T-helper 2 cell treated with Interferon-gamma antibody and Interleukin-4, amounts not matched to agents 5 μg/mL and 100 μg/mL, for 36 hours (primary cell): ENCODE results near the gene PTPRN2.

ENCODE experiments used
- DNase-seq: peaks from one replicate; pipeline ENCODE4 v3.0.0; 2021; ENCODE audit warnings: low spot score
- H3K27ac Mint-ChIP-seq: one replicate; pipeline ENCODE4 v1.8.0; 2021; ENCODE audit warnings: mild to moderate bottlenecking, mixed read lengths
- H3K27me3 Mint-ChIP-seq: one replicate; pipeline ENCODE4 v1.8.0; 2021; ENCODE audit warnings: low read depth, mixed read lengths
- H3K36me3 Mint-ChIP-seq: one replicate; pipeline ENCODE4 v1.8.0; 2021; ENCODE audit warnings: low read depth, mixed read lengths
- H3K4me1 Mint-ChIP-seq: one replicate; pipeline ENCODE4 v1.8.0; 2021; ENCODE audit warnings: low read depth, mixed read lengths
- H3K4me3 Mint-ChIP-seq: one replicate; pipeline ENCODE4 v1.8.0; 2022; ENCODE audit warnings: mild to moderate bottlenecking, moderate library complexity, mixed read lengths
- H3K9me3 Mint-ChIP-seq: one replicate; pipeline ENCODE4 v1.8.0; 2021; ENCODE audit warnings: mixed read lengths

The PTPRN2 gene

GRCh38 chr7:157994319-157994718 lies 593.3 kb downstream of the PTPRN2 start:
- Mint-ChIP-seq H3K27ac (no peak overlapping the region), H3K4me3 (no peak overlapping the region), H3K36me3 (no peaks in the 10 kb centered on the region), H3K4me1 (no peaks in the 10 kb centered on the region), H3K27me3 (no peaks in the 10 kb centered on the region), H3K9me3 (no peaks in the 10 kb centered on the region)
- no peak for DNase-seq

DNA sequence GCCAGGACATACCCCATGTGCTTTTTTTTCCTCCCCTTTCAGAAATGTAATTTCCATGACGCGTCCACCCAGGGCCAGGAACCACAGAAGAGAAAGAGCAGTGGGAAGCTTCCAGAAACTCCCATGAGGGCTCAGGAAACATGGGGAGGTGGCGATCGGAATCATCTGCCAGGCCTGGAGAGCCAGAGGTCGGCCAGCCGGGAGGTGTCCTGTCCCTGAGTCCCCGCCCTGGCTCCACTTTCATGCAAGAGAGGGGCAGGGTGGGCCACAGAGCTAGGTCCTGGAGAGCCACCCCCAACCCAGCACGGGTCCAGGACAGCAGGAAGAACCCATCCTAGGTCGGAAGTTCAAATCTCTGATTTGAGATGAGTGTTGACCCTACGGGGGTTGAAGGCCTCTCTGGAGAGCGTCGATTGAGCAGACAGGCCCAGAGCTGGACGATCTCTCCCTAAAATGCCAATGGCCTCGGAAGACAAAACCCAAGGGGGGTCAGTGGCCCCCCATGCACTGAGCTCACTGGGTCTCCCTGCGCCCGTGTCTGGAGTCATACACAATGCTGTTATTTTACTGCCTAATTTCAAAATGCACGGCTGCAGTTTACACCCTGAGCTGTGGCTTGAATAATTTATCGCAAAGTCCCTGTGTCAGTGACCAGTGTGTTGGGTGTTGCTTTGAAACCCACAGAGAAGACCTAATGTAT lies 594.1 kb downstream of the PTPRN2 start:
- DNase-seq = no peak
- Mint-ChIP-seq H3K27me3 (no peaks in the 10 kb centered on the region), H3K36me3 (no peaks in the 10 kb centered on the region), H3K27ac (no peak overlapping the region), H3K4me3 (no peak overlapping the region), H3K9me3 (no peaks in the 10 kb centered on the region), H3K4me1 (no peaks in the 10 kb centered on the region)

DNA sequence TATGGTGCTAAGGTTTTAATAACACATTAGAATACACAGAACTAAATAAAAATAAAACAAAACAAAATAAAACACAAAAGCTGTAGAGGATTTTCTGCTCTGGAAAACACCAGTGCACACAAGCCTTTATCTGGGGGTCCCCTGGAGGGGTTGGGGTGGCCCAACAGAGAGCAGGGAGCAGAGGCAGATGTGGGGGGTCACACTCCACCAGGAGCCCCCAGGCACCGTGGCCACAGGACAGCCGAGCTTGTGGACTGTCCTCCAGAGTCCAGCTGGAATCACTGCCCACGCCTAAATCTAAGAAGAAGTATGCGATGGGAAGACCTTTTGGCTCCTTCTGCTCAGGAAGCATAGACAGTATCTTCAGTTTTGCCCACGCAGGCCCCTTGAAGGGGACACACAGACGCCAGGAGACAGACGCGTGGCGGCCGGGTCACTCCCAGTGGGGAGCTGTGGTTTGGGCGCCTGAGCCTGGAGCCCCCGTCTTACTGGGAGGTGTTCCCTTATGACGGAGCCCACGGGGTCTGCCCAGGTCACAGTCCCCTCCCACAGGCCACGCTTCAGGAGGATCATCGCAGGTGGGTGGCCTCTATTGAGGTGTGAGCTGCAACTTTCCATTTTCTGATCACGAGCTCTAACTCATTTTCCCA lies 595.0 kb downstream of the PTPRN2 start:
- DNase-seq = no peak
- Mint-ChIP-seq H3K36me3 (no peaks in the 10 kb centered on the region), H3K4me1 (no peaks in the 10 kb centered on the region), H3K9me3 (no peaks in the 10 kb centered on the region), H3K27me3 (no peaks in the 10 kb centered on the region), H3K4me3 (no peak overlapping the region), H3K27ac (no peak overlapping the region)

DNA sequence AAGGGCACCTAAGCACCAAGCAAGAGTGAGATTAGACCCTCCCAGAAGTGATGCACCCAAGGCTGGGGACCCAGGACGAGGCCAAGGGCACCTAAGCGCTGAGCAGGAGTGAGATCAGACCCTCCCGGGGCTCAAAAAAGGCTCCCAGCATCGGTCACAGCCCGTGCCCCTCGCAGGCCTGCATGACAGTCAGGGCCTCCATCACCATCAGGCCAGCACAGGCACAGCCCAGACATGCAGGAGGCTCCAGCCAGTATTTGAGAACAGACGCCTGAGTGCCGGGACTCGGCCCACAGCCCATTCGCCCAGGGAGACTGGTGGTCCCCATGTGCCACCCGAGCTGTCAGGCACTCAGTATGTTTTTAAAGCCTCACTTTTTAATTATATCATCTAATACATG lies 595.9 kb downstream of the PTPRN2 start:
- Mint-ChIP-seq H3K27ac (no peak overlapping the region), H3K9me3 (no peaks in the 10 kb centered on the region), H3K36me3 (no peaks in the 10 kb centered on the region), H3K4me1 (no peaks in the 10 kb centered on the region), H3K27me3 (no peaks in the 10 kb centered on the region), H3K4me3 (no peak overlapping the region)
- DNase-seq = no peak

DNA sequence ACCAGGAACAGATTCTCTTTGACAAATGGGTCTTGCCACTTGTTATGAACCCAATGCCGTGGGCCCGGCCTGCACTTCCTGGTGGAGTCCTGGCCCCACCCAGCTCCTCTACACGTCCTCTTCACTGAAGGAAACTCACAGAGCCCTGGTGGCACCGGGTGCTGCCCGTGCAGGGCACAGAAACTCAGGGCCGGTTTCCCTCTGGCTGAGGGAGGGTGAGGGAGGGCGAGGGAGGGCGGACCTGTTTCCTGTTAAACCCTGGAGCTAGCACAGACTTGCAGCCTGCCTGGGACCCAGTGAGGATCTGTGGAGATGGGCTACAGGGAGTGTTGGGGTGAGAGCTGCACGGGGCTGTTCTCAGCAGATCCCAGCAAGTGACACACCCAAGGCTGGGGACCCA lies 596.3 kb downstream of the PTPRN2 start:
- no peaks in the 10 kb centered on the region for H3K36me3 Mint-ChIP-seq
- H3K9me3 Mint-ChIP-seq = no peaks in the 10 kb centered on the region
- H3K27ac Mint-ChIP-seq = no peak overlapping the region
- no peak for DNase-seq
- H3K4me1 Mint-ChIP-seq = no peaks in the 10 kb centered on the region
- no peak overlapping the region for H3K4me3 Mint-ChIP-seq
- no peaks in the 10 kb centered on the region for H3K27me3 Mint-ChIP-seq

DNA sequence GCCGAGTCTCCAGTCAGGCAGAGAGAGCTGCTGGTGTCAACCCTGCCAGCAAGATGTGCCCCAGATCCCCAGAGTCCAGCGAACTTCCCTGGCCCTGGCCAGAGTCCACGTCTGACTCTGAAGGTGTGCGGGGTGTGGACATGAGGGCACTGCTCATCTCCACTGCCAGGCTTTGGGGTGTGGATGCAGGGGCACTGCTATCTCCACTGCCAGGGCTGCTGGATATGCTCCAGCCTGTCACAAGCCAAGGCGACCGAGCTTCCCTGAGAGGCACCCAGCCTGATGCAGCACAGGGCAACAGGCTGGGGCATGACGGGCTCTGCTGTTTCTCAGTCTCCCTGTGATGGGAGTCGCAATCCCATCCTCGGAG lies 596.8 kb downstream of the PTPRN2 start:
- no peak overlapping the region for H3K27ac Mint-ChIP-seq
- H3K4me3 Mint-ChIP-seq = no peak overlapping the region
- no peaks in the 10 kb centered on the region for H3K36me3 Mint-ChIP-seq
- H3K4me1 Mint-ChIP-seq = no peaks in the 10 kb centered on the region
- no peaks in the 10 kb centered on the region for H3K27me3 Mint-ChIP-seq
- DNase-seq = no peak
- H3K9me3 Mint-ChIP-seq = no peaks in the 10 kb centered on the region

DNA sequence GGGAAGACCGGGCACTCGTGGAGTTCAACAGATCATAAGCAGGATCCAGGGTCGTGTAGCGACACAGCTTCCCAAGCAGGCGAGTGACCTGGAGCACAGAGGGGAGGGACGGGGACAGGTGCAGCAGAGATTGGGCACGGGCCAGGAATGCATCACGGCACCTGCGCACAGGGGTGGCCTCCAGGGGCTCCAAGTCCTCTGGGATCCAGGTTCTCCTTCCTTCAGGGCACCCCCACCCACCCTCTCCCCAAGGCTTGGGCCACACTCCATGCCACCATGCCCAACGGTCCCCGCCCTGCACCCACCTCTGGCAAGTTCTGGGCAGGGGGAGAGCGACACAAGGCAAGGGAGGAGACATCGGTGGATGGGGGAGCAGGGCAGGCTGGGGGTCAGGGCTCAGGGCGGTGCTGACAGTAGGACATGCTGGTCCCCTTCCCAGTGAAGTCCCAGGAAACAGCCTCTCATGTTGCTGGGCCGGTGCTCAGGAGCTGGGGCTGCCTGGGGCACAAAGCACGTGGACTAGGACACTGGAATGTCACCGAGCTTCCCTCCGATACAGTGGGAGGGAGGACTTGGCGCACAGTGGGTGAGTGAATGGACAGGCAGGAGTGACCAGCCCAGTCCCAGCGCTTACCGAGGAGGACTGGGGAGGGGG lies 597.3 kb downstream of the PTPRN2 start:
- no peak overlapping the region for H3K27ac Mint-ChIP-seq
- H3K4me1 Mint-ChIP-seq = no peaks in the 10 kb centered on the region
- no peak for DNase-seq
- no peaks in the 10 kb centered on the region for H3K9me3 Mint-ChIP-seq
- no peak overlapping the region for H3K4me3 Mint-ChIP-seq
- no peaks in the 10 kb centered on the region for H3K27me3 Mint-ChIP-seq
- no peaks in the 10 kb centered on the region for H3K36me3 Mint-ChIP-seq

- Mint-ChIP-seq H3K27ac (no peak overlapping the region), H3K4me3 (no peak overlapping the region)
Observed at GRCh38 chr7:157989589-157989988, 598.0 kb downstream of the PTPRN2 start.

GRCh38 chr7:157987906-157988305 lies 599.7 kb downstream of the PTPRN2 start:
- H3K9me3 Mint-ChIP-seq = no peaks in the 10 kb centered on the region
- no peaks in the 10 kb centered on the region for H3K36me3 Mint-ChIP-seq
- H3K4me3 Mint-ChIP-seq = no peak overlapping the region
- H3K4me1 Mint-ChIP-seq = no peaks in the 10 kb centered on the region
- DNase-seq = no peak
- no peaks in the 10 kb centered on the region for H3K27me3 Mint-ChIP-seq
- H3K27ac Mint-ChIP-seq = no peak overlapping the region

More at GRCh38 chr7:157989589-157989988, 598.0 kb downstream of the PTPRN2 start:
- no peaks in the 10 kb centered on the region for H3K36me3 Mint-ChIP-seq
- no peaks in the 10 kb centered on the region for H3K27me3 Mint-ChIP-seq
- no peaks in the 10 kb centered on the region for H3K9me3 Mint-ChIP-seq
- H3K4me1 Mint-ChIP-seq = no peaks in the 10 kb centered on the region
- DNase-seq = no peak

- no peak overlapping the region for H3K27ac Mint-ChIP-seq
Observed at GRCh38 chr7:157986051-157986450, 601.6 kb downstream of the PTPRN2 start.

DNA sequence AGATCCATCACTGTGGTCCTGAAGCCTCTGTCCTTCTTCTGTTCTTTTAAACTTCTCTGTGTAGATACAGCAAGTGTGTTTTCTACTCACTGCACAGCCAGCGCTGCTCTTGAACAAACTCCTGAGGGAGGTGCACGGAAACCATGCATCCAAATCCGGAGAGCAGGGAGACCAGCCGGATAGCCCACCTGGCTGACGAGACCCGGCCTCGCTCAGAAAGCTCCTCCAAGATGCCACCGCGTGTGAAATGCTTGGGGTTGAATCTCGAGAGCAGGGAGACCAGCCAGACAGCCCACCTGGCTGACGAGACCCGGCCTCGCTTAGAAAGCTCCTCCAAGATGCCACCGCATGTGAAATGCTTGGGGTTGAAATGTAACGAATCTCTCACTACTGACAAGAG lies 602.0 kb downstream of the PTPRN2 start:
- Mint-ChIP-seq H3K27ac (no peak overlapping the region), H3K27me3 (no peaks in the 10 kb centered on the region), H3K9me3 (no peaks in the 10 kb centered on the region), H3K36me3 (no peaks in the 10 kb centered on the region), H3K4me3 (no peak overlapping the region), H3K4me1 (no peaks in the 10 kb centered on the region)
- no peak for DNase-seq

More at GRCh38 chr7:157986051-157986450, 601.6 kb downstream of the PTPRN2 start:
- H3K36me3 Mint-ChIP-seq = no peaks in the 10 kb centered on the region
- H3K4me1 Mint-ChIP-seq = no peaks in the 10 kb centered on the region
- no peak for DNase-seq
- H3K27me3 Mint-ChIP-seq = no peaks in the 10 kb centered on the region
- H3K4me3 Mint-ChIP-seq = no peak overlapping the region
- no peaks in the 10 kb centered on the region for H3K9me3 Mint-ChIP-seq

GRCh38 chr7:157984423-157985163 lies 603.0 kb downstream of the PTPRN2 start:
- no peak overlapping the region for H3K27ac Mint-ChIP-seq
- no peak overlapping the region for H3K4me3 Mint-ChIP-seq
- no peaks in the 10 kb centered on the region for H3K4me1 Mint-ChIP-seq
- no peak for DNase-seq
- no peaks in the 10 kb centered on the region for H3K36me3 Mint-ChIP-seq
- H3K27me3 Mint-ChIP-seq = no peaks in the 10 kb centered on the region
- no peaks in the 10 kb centered on the region for H3K9me3 Mint-ChIP-seq

DNA sequence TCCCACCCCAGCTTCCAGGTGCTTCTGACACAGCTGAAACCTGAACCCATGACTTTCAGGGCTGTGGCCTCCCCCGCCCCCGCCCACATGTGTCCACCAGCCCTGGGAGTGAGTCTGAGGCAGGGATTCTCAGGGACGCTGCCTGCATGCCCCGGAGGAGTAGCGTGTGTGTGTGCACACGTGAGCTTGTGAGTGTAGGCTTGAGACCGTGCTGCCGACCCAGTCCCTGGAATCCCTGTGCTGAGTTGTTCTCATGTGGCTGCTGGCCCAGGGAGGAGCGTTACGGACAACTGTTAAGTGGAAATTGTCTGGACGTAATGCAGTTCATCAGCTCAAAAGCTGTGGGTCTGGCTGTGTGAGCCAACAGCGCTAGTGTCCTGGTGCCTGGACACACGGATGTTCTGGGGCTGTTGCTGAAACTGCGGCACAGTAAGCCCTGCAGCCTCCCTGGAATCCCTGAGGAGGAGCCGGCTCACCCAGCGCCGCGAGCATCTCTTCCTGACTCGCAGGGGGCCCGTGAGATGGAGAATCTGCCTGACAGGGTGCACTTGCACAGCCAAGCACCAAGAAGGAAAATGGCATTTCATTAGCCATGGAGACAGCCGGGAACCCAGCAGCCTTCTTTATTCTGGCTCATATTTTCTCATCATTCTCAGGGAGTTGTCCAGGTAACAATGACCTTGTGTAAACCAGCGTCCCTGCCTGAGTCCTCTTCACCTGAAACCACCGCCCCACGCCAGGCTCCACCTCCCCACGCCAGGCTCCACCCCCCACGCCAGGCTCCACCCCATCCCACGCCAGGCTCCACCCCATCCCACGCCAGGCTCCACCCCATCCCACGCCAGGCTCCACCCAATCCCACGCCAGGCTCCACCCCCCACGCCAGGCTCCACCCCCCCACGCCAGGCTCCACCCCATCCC lies 603.9 kb downstream of the PTPRN2 start:
- H3K27me3 Mint-ChIP-seq = no peaks in the 10 kb centered on the region
- no peaks in the 10 kb centered on the region for H3K4me1 Mint-ChIP-seq
- H3K36me3 Mint-ChIP-seq = no peaks in the 10 kb centered on the region
- no peak overlapping the region for H3K27ac Mint-ChIP-seq
- DNase-seq = no peak
- no peaks in the 10 kb centered on the region for H3K9me3 Mint-ChIP-seq
- H3K4me3 Mint-ChIP-seq = no peak overlapping the region
